BE2C (cell line): ENCODE results near the gene CAPRIN1.

ENCODE experiments used
- DNase-seq: peaks from one replicate; pipeline ENCODE4 v3.0.0-alpha.2; 2020
- H3K27me3 ChIP-seq: fragments of 250-450 bp; sonication (Bioruptor Pico); 2 replicates; pipeline ENCODE4 v1.5.1; 2020; ENCODE audit warnings: mild to moderate bottlenecking
- H3K36me3 ChIP-seq: fragments of 250-450 bp; sonication (Bioruptor Pico); 2 replicates; pipeline ENCODE4 v1.5.1; 2020; ENCODE audit warnings: mild to moderate bottlenecking
- H3K4me1 ChIP-seq: fragments of 250-450 bp; sonication (Bioruptor Pico); 2 replicates; pipeline ENCODE4 v1.5.1; 2020
- H3K4me3 ChIP-seq: 2 replicates; pipeline ENCODE4 v1.5.1; 2011; ENCODE audit warnings: low read depth, low read length
- H3K9me3 ChIP-seq: fragments of 250-450 bp; sonication (Bioruptor Pico); 2 replicates; pipeline ENCODE4 v1.5.1; 2020
- TF ChIP-seq, protein P1 (sequence below): IDR thresholded peaks from 2 replicates; pipeline ENCODE4 v1.5.1; 2012; ENCODE audit warnings: mild to moderate bottlenecking, low read depth, low read length

The CAPRIN1 gene

DNA sequence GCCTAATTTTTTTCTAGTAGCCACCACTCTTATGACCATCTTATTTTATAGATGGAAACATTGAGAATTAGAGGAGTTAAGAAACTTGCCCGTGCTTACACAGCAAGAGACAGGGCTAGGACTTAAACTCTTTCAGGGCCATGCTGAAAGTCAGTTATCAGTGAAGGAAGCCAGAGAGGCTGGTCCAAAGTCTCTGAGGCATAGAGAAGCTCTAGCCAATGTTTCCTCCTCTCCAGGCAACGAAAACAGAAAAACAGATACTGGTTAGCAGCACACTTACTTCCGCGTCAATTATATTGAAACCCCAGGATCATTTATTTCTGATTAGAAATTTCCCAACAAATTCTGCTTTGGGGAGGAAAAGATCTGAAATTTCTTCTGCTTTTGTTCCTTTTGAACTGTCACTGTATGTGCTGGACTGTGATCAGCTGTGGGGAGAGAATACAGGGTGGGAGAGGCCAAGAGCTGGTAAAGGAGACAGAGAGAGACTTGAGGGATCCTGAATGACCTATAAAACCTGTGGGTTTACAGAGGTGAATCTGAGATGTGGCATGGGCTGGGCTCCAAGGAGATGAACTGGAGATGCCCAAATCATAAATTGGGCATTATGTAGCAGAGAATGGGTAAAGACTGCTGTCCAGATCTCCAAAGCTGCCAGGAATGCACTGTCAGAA is 37.5 kb upstream of the CAPRIN1 start:
- Histone ChIP-seq H3K4me3 (no peak overlapping the region), H3K27me3 (no peaks in the 10 kb centered on the region), H3K4me1 (no peaks in the 10 kb centered on the region), H3K9me3 (no peaks in the 10 kb centered on the region), H3K36me3 (no peaks in the 10 kb centered on the region)
- no peak for DNase-seq
- TF ChIP-seq, protein P1, sequence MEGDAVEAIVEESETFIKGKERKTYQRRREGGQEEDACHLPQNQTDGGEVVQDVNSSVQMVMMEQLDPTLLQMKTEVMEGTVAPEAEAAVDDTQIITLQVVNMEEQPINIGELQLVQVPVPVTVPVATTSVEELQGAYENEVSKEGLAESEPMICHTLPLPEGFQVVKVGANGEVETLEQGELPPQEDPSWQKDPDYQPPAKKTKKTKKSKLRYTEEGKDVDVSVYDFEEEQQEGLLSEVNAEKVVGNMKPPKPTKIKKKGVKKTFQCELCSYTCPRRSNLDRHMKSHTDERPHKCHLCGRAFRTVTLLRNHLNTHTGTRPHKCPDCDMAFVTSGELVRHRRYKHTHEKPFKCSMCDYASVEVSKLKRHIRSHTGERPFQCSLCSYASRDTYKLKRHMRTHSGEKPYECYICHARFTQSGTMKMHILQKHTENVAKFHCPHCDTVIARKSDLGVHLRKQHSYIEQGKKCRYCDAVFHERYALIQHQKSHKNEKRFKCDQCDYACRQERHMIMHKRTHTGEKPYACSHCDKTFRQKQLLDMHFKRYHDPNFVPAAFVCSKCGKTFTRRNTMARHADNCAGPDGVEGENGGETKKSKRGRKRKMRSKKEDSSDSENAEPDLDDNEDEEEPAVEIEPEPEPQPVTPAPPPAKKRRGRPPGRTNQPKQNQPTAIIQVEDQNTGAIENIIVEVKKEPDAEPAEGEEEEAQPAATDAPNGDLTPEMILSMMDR: no peak

DNA sequence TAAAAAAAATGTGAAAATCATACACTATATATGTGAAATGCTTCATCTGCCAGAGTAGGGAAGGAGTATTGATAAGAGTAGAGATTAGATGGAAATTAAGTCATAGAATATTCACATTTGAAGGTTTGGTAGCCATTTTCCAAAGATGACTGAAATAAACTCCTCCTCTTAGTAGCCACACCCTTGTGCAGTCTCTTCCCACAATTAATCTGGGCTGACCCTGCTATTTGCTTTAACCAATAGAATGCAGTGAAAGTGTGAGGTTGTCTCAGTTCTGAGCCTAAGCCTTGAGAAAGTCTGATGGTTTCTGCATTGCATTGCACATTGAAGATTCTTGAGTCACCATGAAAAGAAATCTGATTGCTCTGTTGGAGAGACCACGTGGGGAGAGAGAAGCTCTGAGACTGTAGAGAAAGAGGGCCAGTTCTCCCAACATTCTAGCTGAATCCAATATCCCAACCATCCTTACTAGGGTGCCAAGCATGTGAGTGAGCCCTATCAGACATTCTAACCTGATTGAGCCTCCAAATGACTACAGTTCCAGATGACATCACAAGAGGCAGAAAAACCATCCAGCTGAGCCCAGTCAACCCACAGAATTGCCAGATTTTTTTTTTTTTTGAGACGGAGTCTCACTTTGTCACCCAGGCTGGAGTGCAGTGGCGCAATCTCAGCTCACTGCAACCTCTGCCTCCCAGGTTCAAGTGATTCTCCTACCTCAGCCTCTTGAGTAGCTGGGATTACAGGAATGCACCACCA is 29.4 kb upstream of the CAPRIN1 start:
- DNase-seq: no peak
- Histone ChIP-seq H3K4me1 (no peaks in the 10 kb centered on the region), H3K36me3 (no peaks in the 10 kb centered on the region), H3K4me3 (no peak overlapping the region), H3K9me3 (no peaks in the 10 kb centered on the region), H3K27me3 (no peaks in the 10 kb centered on the region)
- TF ChIP-seq, protein P1: no peak

DNA sequence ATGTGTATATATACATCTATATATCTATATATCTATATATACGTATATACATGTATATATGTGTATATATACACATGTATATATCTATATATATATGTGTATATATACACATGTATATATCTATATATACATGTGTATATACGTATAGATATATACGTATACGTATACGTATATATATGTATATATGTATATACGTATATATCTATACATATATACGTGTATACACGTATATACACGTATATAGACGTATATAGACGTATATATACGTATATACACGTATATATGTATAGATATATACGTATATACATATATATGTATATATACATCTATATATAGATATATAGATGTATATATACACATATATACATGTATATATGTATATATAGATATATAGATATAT is 25.1 kb upstream of the CAPRIN1 start:
- no peaks in the 10 kb centered on the region for H3K4me1 ChIP-seq
- H3K27me3 ChIP-seq: no peaks in the 10 kb centered on the region
- H3K4me3 ChIP-seq: no peak overlapping the region
- H3K36me3 ChIP-seq: no peaks in the 10 kb centered on the region
- TF ChIP-seq, protein P1: no peak
- DNase-seq: no peak
- no peaks in the 10 kb centered on the region for H3K9me3 ChIP-seq

DNA sequence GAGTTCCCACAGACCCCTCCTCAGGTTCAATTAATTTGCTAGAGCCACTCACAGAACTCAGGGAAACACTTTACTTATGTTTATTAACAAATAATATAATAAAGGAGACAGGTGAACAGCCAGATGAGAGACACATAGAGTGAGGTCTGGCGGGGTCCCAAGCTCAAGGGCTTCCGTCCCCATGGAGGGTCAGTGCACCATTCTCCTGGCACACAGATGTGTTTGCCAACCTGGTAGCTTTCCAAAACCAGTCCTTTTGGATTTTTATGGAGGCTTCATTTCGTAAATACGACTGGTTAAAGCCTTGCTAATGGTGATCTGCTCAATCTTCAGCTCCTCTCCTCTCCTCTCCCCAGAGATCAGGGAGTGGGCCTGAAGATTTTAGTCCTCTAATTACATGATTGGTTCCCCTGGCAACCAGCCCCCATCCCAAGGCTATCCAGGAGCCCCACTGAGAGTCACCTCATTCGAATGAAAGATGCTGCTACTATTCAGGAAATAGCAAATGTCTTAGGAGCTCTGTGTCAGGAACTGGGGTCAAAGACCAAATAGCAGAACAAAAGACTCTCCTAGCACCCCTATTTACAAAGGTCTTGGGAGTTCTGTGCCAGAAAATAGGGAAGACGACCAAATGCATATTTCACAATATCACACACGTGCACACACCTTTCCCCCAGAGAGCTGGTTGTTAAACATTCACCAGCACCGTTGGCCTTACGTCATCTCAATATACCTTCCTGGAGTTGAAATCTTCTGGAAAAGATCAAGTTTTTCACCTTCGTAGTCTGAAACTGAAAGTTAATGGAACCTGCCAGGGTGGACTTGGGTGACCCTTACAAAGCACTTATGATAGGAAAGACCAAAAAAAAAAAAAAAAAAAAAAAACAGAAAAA is 23.8 kb upstream of the CAPRIN1 start:
- Histone ChIP-seq H3K4me1 (no peaks in the 10 kb centered on the region), H3K36me3 (no peaks in the 10 kb centered on the region), H3K27me3 (no peaks in the 10 kb centered on the region), H3K9me3 (no peaks in the 10 kb centered on the region), H3K4me3 (no peak overlapping the region)
- DNase-seq: no peak
- TF ChIP-seq, protein P1: no peak

DNA sequence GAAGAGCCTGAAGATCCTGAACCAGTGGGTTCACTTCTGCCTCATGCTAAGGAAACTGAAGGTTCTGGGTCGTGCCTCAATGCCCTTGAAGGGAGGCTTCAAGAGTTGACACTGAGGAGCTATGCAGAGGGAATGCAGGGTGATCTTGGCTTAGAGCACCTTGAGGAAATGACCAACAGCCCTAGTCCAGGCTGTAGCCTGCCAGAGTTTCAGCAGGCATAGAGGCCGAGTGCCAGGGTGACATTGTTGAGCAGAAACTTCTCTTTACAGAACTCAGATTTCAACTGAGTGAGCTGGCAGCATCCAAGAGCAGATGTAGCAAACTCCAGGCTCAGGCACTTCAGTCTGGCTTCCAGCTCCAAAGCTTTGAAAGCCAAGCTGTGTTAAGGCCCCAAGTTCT is 23.1 kb upstream of the CAPRIN1 start:
- no peak for DNase-seq
- no peaks in the 10 kb centered on the region for H3K4me1 ChIP-seq
- TF ChIP-seq, protein P1: no peak
- H3K27me3 ChIP-seq: no peaks in the 10 kb centered on the region
- H3K9me3 ChIP-seq: no peaks in the 10 kb centered on the region
- H3K36me3 ChIP-seq: no peaks in the 10 kb centered on the region
- no peak overlapping the region for H3K4me3 ChIP-seq
